Measurements from ENCODE around the gene CEP104. TPM values are rescaled to one million over a fixed set of nuclear protein-coding genes. Genes with fewer than 3 reads are reported as not detected.
A peak's percentile ranks its signal among the peaks of the same experiment; 100 is the strongest.

CEP104 gene
- total RNA-seq, 4 donors from 2014 or later = 16.1 to 56.7 (median 39.6) TPM

GRCh38 chr1:3762873-3763228 is 94.2 kb downstream of the CEP104 start:
- H3K36me3 ChIP-seq = no peaks in the 10 kb centered on the region
- H3K9me3 ChIP-seq = no peaks in the 10 kb centered on the region
- H3K4me1 ChIP-seq = no peaks in the 10 kb centered on the region
- 87% methylated on average over 11 of the region's 12 CpGs for WGBS
- H3K4me3 ChIP-seq = no peak overlapping the region
- H3K27ac ChIP-seq = no peak overlapping the region
- peak; percentile 59 to 72 for DNase-seq (ENCODE audit: low spot score in 2 of 2)
- no peak for TF ChIP-seq POLR2A (IDR thresholded peaks at IDR 0.05)
- no peak for TF ChIP-seq POLR2AphosphoS5 (IDR thresholded peaks at IDR 0.05)
- TF ChIP-seq, protein P1, sequence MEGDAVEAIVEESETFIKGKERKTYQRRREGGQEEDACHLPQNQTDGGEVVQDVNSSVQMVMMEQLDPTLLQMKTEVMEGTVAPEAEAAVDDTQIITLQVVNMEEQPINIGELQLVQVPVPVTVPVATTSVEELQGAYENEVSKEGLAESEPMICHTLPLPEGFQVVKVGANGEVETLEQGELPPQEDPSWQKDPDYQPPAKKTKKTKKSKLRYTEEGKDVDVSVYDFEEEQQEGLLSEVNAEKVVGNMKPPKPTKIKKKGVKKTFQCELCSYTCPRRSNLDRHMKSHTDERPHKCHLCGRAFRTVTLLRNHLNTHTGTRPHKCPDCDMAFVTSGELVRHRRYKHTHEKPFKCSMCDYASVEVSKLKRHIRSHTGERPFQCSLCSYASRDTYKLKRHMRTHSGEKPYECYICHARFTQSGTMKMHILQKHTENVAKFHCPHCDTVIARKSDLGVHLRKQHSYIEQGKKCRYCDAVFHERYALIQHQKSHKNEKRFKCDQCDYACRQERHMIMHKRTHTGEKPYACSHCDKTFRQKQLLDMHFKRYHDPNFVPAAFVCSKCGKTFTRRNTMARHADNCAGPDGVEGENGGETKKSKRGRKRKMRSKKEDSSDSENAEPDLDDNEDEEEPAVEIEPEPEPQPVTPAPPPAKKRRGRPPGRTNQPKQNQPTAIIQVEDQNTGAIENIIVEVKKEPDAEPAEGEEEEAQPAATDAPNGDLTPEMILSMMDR (IDR thresholded peaks at IDR 0.05) = no peak
- no peak for TF ChIP-seq EP300 (IDR thresholded peaks at IDR 0.05)
- H3K27me3 ChIP-seq = peaks cover 53% of the 10 kb centered on the region

GRCh38 chr1:3762151-3762872 is 94.7 kb downstream of the CEP104 start:
- peak; percentile 46 to 72 for DNase-seq (ENCODE audit: low spot score in 2 of 2)
- peaks cover 49% of the 10 kb centered on the region for H3K27me3 ChIP-seq
- H3K4me1 ChIP-seq = no peaks in the 10 kb centered on the region
- H3K36me3 ChIP-seq = no peaks in the 10 kb centered on the region
- WGBS = 80% methylated on average over 2 of the region's 15 CpGs
- no peak overlapping the region for H3K4me3 ChIP-seq
- no peaks in the 10 kb centered on the region for H3K9me3 ChIP-seq
- H3K27ac ChIP-seq = no peak overlapping the region
- TF ChIP-seq, protein P1 (IDR thresholded peaks at IDR 0.05) = no peak
- TF ChIP-seq EP300 (IDR thresholded peaks at IDR 0.05) = no peak
- no peak for TF ChIP-seq POLR2A (IDR thresholded peaks at IDR 0.05)
- TF ChIP-seq POLR2AphosphoS5 (IDR thresholded peaks at IDR 0.05) = no peak

Other genes starting within 250 kb of the CEP104 start
- gene MEGF6, start 245.7 kb downstream of the CEP104 start, total RNA-seq = 100 to 1,000 TPM in 1 of 4 donors, 10 to 100 TPM in 3; 66.7 to 120 (median 74.5) TPM
- gene TPRG1L, start 232.2 kb downstream of the CEP104 start, total RNA-seq = 10 to 100 TPM; 36.9 to 52.6 (median 44.8) TPM
- gene WRAP73, start 207.1 kb downstream of the CEP104 start, total RNA-seq = 10 to 100 TPM; 16.4 to 33.7 (median 19.6) TPM
- 10 to 100 TPM in 3 of 4 donors, 1 to 10 TPM in 1; 8.8 to 24.7 (median 16.9) TPM for gene TP73, start 204.7 kb downstream of the CEP104 start, total RNA-seq
- not detected for gene CCDC27, start 104.8 kb downstream of the CEP104 start, total RNA-seq
- 1 to 10 TPM in 3 of 4 donors, not detected in 1; 3.2 to 8.4 (median 3.4) TPM for gene SMIM1, start 84.5 kb downstream of the CEP104 start, total RNA-seq
- gene LRRC47, start 60.7 kb downstream of the CEP104 start, total RNA-seq = 10 to 100 TPM; 36.4 to 53.0 (median 41.4) TPM
- 1 to 10 TPM; 2.7 to 6.8 (median 4.2) TPM for gene DFFB, start 265 bp upstream of the CEP104 start, total RNA-seq
- 10 to 100 TPM; 16.0 to 25.3 (median 19.7) TPM for gene C1orf174, start 43.1 kb upstream of the CEP104 start, total RNA-seq

Measured in suprapubic skin (tissue), 4 donors.